AG10803 (cell line): ENCODE measurements around the gene COL27A1.

ENCODE experiments used
- DNase-seq: peaks from one replicate; pipeline ENCODE4 v3.0.0; 2010; ENCODE audit warnings: low read depth
- H3K4me3 ChIP-seq: 2 replicates; pipeline ENCODE4 v1.5.1; 2011; ENCODE audit warnings: mild to moderate bottlenecking, low read length, control low read depth
- CTCF ChIP-seq: conservative IDR thresholded peaks from 2 replicates; pipeline ENCODE4 v1.5.1; 2011; ENCODE audit warnings: mild to moderate bottlenecking, low read length, control low read depth, inconsistent platforms

COL27A1 gene

GRCh38 chr9:114131808-114132549 is 23.4 kb upstream of the COL27A1 start:
- TF ChIP-seq CTCF = no peak

GRCh38 chr9:114132550-114132918 is 22.8 kb upstream of the COL27A1 start:
- no peak for DNase-seq
- TF ChIP-seq CTCF = no peak
- no peak overlapping the region for H3K4me3 ChIP-seq

More at GRCh38 chr9:114131808-114132549, 23.4 kb upstream of the COL27A1 start:
- no peak overlapping the region for H3K4me3 ChIP-seq
- no peak for DNase-seq

GRCh38 chr9:114134827-114135396 is 20.4 kb upstream of the COL27A1 start:
- no peak overlapping the region for H3K4me3 ChIP-seq
- no peak for TF ChIP-seq CTCF
- DNase-seq = no peak

GRCh38 chr9:114137831-114138230 is 17.5 kb upstream of the COL27A1 start:
- DNase-seq = no peak
- no peak for TF ChIP-seq CTCF
- no peak overlapping the region for H3K4me3 ChIP-seq

- TF ChIP-seq CTCF = no peak
- H3K4me3 ChIP-seq = no peak overlapping the region
- peak; percentile 17 for DNase-seq
These were observed 16.8 kb upstream of the COL27A1 start for GRCh38 chr9:114138552-114138971.

GRCh38 chr9:114139071-114139470 is 16.3 kb upstream of the COL27A1 start:
- no peak for DNase-seq
- no peak overlapping the region for H3K4me3 ChIP-seq
- no peak for TF ChIP-seq CTCF

- no peak overlapping the region for H3K4me3 ChIP-seq
- TF ChIP-seq CTCF = no peak
- DNase-seq = no peak
These were observed 14.9 kb upstream of the COL27A1 start for GRCh38 chr9:114140401-114140800.
